Psoas muscle (tissue), 8 donors: ENCODE results near the gene HSPB7. TPM values are rescaled to one million over a fixed set of nuclear protein-coding genes. Genes with fewer than 3 reads are reported as not detected.

Experiments
- ATAC-seq, 4 donors: fragments of 200-7000 bp; cut with Tn5 transposase; one replicate each; pipeline ENCODE4 v1.9.1; 2020; ENCODE audit warnings: moderate library complexity in 3 of 4, mild to moderate bottlenecking in 2 of 4
- DNase-seq, 2 donors: peaks; one replicate each; pipeline ENCODE4 v3.0.0-alpha.2; 2020
- H3K27ac ChIP-seq: fragments of 200-600 bp; one replicate; pipeline ENCODE4 v1.8.0; 2022
- H3K27me3 ChIP-seq, 3 donors: fragments of 200-600 bp in 1 of 3; one replicate each; pipeline versions ENCODE4 v1.6.1 to v1.8.0; 2013 to 2022; ENCODE audit warnings: low read length in 2 of 3, mild to moderate bottlenecking in 2 of 3, moderate library complexity in 1 of 3; ENCODE audit not compliant: insufficient read depth in 3 of 3
- H3K36me3 ChIP-seq, 2 donors: fragments of 200-600 bp in 1 of 2; one replicate each; pipeline versions ENCODE4 v1.6.1 to v1.8.0; 2013 to 2022; ENCODE audit warnings: low read depth in 1 of 2, mild to moderate bottlenecking in 1 of 2, moderate library complexity in 1 of 2; ENCODE audit not compliant: insufficient read depth in 1 of 2
- H3K4me1 ChIP-seq: fragments of 200-600 bp; one replicate; pipeline ENCODE4 v1.8.0; 2022
- H3K4me3 ChIP-seq: fragments of 200-600 bp; one replicate; pipeline ENCODE4 v1.8.0; 2022; ENCODE audit warnings: mild to moderate bottlenecking
- H3K9me3 ChIP-seq: fragments of 200-600 bp; one replicate; pipeline ENCODE4 v1.8.0; 2022
- CTCF ChIP-seq: fragments of 200-600 bp; IDR thresholded peaks from one replicate; pipeline ENCODE4 v1.8.0; 2022; ENCODE audit warnings: antibody characterized with exemption
- WGBS, 3 donors: extraction: QIAGEN DNeasy Blood & Tissue Kit; methylation state at CpG; one replicate each; pipeline versions ENCODE4 v1.1.6 to v1.1.7; 2013; 5-methylcytosine and 5-hydroxymethylcytosine counted together
- intact Hi-C, 2 donors: fragments of 100-400 bp; cut with DNase I; formaldehyde crosslinking; loops; one replicate each; pipeline versions ENCODE4 v1.11.0 to v1.14.2; 2022
- polyA plus RNA-seq, 3 donors: library from polyadenylated mRNA; stranded (reverse); fragments of 200-250 nt; gene quantifications; one replicate each; pipeline ENCODE4 v1.2.3, GENCODE V29; 2013
- total RNA-seq, 4 donors: library from RNA; stranded (reverse); fragmentation: NEBNext Ultra II Directional in 2 of 4; extraction: Animal tissue kit (Norgen Biotek cat#: 25700) in 2 of 4; gene quantifications; one replicate each; pipeline versions ENCODE4 v1.2.1 to v1.2.4, GENCODE V29; 2021 to 2023
- donor health status: healthy with polysubstance abuse.
- donor health status: DM: no; HTN: no; CAD: no; lungs with moderate emphysema.
- donor health status: Bipolar disorder and iron deficiency.
- donor health status: healthy.
- donor health status: DM: yes; HTN: yes; CAD: no.
- donor health status: DM: no; HTN: no; CAD: no.
- donor health status: DM: no; HTN: no; CAD: no.
- donor health status: DM: yes; HTN: yes; CAD: no.

The HSPB7 gene
- total and polyA plus RNA-seq, 7 donors: 1,183 to 3,738 (median 2,156) TPM

DNA sequence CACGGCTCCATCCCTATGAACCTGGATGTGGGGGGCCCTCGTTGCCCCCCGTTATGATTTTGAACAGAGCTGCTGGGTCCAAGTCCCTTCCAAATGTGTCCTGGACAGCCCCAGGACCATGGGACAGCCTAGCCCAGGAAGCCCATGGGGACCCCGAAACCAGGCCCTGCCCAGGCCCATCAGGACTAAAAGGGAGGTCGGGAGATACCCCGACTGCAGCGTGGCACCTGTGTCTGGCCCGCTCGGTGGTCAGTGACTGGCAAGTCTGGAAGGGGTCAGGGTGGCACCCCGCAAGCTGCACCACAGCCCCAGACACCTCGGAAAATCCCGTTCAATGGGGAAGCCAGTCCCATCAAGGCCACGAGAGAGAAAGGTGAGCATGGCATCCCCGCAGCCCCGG lies 24.2 kb downstream of the HSPB7 start:
- TF ChIP-seq CTCF: no peak
- Histone ChIP-seq H3K36me3 (no peaks in the 10 kb centered on the region), H3K27ac (no peak overlapping the region), H3K9me3 (no peaks in the 10 kb centered on the region), H3K4me3 (no peak overlapping the region), H3K27me3 (no peaks in the 10 kb centered on the region), H3K4me1 (no peaks in the 10 kb centered on the region)
- ATAC-seq (no peak), DNase-seq (no peak)
- WGBS, 3 donors: 88 to 94% (median 92%) methylated on average over 14 to 15 of the region's 15 CpGs
- intact Hi-C loops: loop anchor here in 1 of 2 donors (2.0 kb wide), 1 partner anchor 177 kb away; no protein-coding TSS in a partner anchor

DNA sequence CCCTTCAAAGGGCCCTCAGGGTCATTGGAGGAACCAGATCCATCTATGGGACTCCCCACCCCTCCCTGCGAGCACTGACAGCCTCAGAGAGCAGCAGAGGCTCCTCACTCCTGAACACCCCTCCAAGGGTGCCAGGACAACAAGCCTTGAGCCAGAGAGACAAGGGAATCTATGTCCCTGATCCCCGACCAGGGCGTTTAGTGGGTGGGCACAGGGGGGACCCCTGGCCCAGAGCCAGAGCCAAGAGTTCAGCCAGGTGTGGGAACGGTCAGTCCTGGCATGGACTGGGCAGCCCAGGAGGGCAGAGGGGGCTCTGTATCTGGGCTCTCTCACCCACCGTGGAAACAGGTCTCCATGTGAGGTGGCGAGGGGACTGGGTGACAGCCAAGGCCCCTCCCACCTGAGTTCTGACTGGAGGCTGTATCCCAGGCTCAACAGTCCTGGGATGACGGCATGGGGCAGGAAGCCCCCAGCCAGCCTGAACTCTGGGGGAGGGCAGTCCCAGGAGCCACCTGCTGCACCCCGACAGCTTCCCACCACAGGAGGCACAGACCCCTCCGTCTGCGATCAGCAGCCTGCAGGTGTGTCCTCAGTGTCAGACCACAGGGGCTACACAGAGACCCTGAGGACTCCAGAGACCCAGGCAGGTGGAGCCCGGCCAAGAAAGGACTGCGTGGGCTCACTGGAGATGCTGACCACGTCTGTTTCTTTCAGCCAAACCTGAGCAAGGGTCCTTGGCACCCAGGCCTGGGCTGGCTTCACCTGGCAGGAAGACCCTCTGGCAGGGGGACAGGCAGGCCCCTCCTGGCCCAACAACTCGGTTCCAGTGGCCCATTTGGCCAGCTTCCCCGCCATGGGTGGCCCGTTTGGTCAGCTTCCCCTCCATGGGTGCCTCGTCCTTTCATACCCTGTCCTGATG lies 25.0 kb downstream of the HSPB7 start:
- TF ChIP-seq CTCF: no peak
- H3K27me3 ChIP-seq: no peaks in the 10 kb centered on the region
- no peak overlapping the region for H3K27ac ChIP-seq
- intact Hi-C loops: no loop called here
- ATAC-seq: no peak
- no peaks in the 10 kb centered on the region for H3K4me1 ChIP-seq
- H3K9me3 ChIP-seq: no peaks in the 10 kb centered on the region
- H3K4me3 ChIP-seq: no peak overlapping the region
- DNase-seq: no peak
- WGBS, 3 donors: 76 to 82% (median 79%) methylated on average over 17 of the region's 17 CpGs
- H3K36me3 ChIP-seq: no peaks in the 10 kb centered on the region

DNA sequence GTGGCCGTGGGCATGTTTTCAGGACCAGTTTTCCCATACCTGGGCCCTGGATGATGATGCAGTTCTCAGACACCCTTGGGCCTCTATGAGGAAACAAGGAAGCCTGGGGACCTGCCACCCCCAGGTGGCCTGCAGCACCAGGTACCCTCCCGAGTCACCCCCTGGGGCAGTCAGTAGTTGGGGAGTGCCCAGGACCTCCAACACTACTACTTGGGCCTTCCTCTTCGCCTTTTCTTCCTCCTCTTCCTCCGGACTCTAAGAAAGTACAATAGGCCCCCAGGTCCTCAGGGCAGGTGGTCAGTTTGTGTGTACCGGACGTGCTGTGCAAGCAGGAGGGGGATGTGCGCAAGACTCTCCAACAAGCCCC lies 25.7 kb downstream of the HSPB7 start:
- 89 to 96% (median 94%) methylated on average over 7 of the region's 7 CpGs for WGBS, 3 donors
- Histone ChIP-seq H3K27me3 (no peaks in the 10 kb centered on the region), H3K9me3 (no peaks in the 10 kb centered on the region), H3K4me3 (no peak overlapping the region), H3K4me1 (no peaks in the 10 kb centered on the region), H3K36me3 (no peaks in the 10 kb centered on the region), H3K27ac (no peak overlapping the region)
- no peak for TF ChIP-seq CTCF
- no peak for ATAC-seq
- intact Hi-C loops: no loop called here
- no peak for DNase-seq

DNA sequence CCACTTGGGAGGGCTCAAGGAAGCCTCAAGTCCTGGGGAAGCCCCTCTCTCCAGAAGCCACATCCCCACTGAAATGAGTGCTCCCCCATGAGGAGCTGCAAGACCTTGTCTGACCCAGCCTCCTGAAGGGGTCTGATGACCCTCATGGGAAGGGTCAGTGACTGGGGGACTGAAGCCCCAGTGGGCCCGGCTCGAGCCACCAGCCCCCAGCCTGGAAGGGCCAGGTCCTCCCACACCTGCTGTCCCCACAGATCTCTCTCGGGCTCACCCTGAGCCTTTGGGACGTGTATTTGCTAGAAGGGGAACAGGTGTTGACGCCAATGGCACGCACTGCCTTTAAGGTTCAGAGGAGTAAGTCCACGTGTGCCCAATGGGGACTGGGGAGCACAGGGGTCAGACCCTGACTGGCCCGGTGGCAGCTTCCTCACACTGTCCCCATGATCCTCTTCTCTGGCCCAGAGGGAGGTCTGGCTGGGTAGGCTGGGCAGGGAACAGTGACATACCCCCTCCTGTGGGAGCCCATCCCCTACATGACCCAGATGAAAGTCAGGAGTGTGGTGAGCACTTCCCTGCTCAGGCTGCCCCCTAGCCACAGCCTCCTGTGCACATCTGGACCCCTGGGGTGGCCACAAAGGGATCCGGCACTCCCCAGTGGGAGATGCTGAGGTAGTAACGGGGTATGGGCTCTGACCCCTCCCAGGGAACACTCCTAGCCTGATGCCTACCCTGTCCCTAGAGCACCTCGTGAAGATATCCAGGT lies 26.2 kb downstream of the HSPB7 start:
- WGBS, 3 donors: 84 to 93% (median 85%) methylated on average over 11 of the region's 11 CpGs
- no peaks in the 10 kb centered on the region for H3K9me3 ChIP-seq
- ATAC-seq (no peak), DNase-seq (no peak)
- H3K27me3 ChIP-seq: no peaks in the 10 kb centered on the region
- H3K36me3 ChIP-seq: no peaks in the 10 kb centered on the region
- H3K4me1 ChIP-seq: no peaks in the 10 kb centered on the region
- intact Hi-C loops: no loop called here
- H3K4me3 ChIP-seq: no peak overlapping the region
- no peak for TF ChIP-seq CTCF
- no peak overlapping the region for H3K27ac ChIP-seq
